ENCODE results near the gene CDK7.

DNA sequence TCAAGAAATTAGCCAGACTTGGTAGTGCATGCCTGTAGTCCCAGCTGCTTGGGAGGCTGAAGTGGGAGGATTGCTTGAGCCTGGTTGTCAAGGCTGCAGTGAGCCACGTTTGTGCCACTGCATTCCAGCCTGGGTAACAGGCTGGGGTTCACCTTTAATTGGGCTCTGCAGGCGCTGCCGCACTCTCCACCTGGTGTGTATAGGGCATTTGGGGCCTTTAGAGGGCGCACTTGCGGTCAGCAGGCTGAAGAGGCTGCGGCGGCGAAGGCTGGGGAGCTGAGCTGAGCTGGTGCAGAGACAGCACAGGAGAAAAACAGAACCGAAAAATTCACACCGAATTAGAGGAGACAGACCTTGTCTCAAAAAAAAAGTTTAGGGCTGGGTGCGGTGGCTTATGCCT lies 31.2 kb downstream of the CDK7 start:
- TF ChIP-seq, protein P1, sequence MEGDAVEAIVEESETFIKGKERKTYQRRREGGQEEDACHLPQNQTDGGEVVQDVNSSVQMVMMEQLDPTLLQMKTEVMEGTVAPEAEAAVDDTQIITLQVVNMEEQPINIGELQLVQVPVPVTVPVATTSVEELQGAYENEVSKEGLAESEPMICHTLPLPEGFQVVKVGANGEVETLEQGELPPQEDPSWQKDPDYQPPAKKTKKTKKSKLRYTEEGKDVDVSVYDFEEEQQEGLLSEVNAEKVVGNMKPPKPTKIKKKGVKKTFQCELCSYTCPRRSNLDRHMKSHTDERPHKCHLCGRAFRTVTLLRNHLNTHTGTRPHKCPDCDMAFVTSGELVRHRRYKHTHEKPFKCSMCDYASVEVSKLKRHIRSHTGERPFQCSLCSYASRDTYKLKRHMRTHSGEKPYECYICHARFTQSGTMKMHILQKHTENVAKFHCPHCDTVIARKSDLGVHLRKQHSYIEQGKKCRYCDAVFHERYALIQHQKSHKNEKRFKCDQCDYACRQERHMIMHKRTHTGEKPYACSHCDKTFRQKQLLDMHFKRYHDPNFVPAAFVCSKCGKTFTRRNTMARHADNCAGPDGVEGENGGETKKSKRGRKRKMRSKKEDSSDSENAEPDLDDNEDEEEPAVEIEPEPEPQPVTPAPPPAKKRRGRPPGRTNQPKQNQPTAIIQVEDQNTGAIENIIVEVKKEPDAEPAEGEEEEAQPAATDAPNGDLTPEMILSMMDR (IDR thresholded peaks at IDR 0.05) = peak; percentile 70
- TF ChIP-seq ZFX (IDR thresholded peaks at IDR 0.05; ENCODE audit: borderline replicate concordance) = no peak
